ENCODE measurements around the gene CACNA1B. TPM values are rescaled to one million over a fixed set of nuclear protein-coding genes. Genes with fewer than 3 reads are reported as not detected.

CACNA1B gene
- polyA plus RNA-seq, 2 of the 4 experiments (the other 2 are of a cell fraction) = 0.03 to 0.06 TPM

GRCh38 chr9:137973829-137974416, 96.3 kb downstream of the CACNA1B start:
- no peak for DNase-seq (ENCODE audit: low read depth in 1 of 2, low spot score in 1 of 2)
- Histone ChIP-seq H3K9me3 (no peaks in the 10 kb centered on the region), H3K4me1 (no peaks in the 10 kb centered on the region), H3K27ac (no peak overlapping the region), H3K4me2 (no peak overlapping the region), H3K4me3 (no peak overlapping the region)
- ChIA-PET CTCF (no interaction called here), POLR2A (no interaction called here)
- TF ChIP-seq ELK1 (IDR thresholded peaks at IDR 0.05; ENCODE audit: low read depth, low read length) (no peak), HOXB5 (CRISPR knock-in tag; IDR thresholded peaks at IDR 0.05) (no peak), FOXS1 (CRISPR knock-in tag; IDR thresholded peaks at IDR 0.05) (no peak), TP53 (CRISPR knock-in tag; IDR thresholded peaks at IDR 0.05) (no peak), EHF (CRISPR knock-in tag; IDR thresholded peaks at IDR 0.05) (no peak), SMC3 (IDR thresholded peaks at IDR 0.05) (no peak), PHF8 (IDR thresholded peaks at IDR 0.05; ENCODE audit: borderline replicate concordance, low read depth) (no peak), REST (IDR thresholded peaks at IDR 0.05) (no peak), FOSL2 (IDR thresholded peaks at IDR 0.05) (no peak), FOSL2 (CRISPR knock-in tag; IDR thresholded peaks at IDR 0.05) (no peak)
- no peak for ATAC-seq
- no peak for FAIRE-seq
- WGBS (ENCODE audit: missing lambda C conversion rate) = 23% methylated on average over 7 of the region's 10 CpGs

GRCh38 chr9:137974746-137975526, 97.4 kb downstream of the CACNA1B start:
- WGBS (ENCODE audit: missing lambda C conversion rate) = 63% methylated on average over 14 of the region's 15 CpGs
- CTCF ChIA-PET = interaction anchor here (1.0 to 1.1 kb wide), 2 partner anchors 10 to 13 kb away, joined by 3 read pairs; no protein-coding TSS in a partner anchor

More at GRCh38 chr9:137974746-137975526, 97.4 kb downstream of the CACNA1B start:
- no peak for FAIRE-seq
- ATAC-seq = no peak
- no peak overlapping the region for H3K4me3 ChIP-seq
- no peaks in the 10 kb centered on the region for H3K4me1 ChIP-seq
- no peaks in the 10 kb centered on the region for H3K9me3 ChIP-seq
- no peak overlapping the region for H3K4me2 ChIP-seq
- DNase-seq (ENCODE audit: low read depth in 1 of 2, low spot score in 1 of 2) = no peak
- no peak overlapping the region for H3K27ac ChIP-seq
- POLR2A ChIA-PET = interaction anchor here (0.7 kb wide), 1 partner anchor 40 kb away, joined by 3 read pairs; no protein-coding TSS in a partner anchor
- TF ChIP-seq HOXB5 (CRISPR knock-in tag; IDR thresholded peaks at IDR 0.05) (no peak), MYC (IDR thresholded peaks at IDR 0.05; ENCODE audit: borderline replicate concordance, low read length) (no peak), EP300 (IDR thresholded peaks at IDR 0.05) (no peak), HOXA7 (CRISPR knock-in tag; IDR thresholded peaks at IDR 0.05) (no peak), RAD21 (conservative IDR thresholded peaks at IDR 0.05 in 1 of 2, IDR thresholded peaks at IDR 0.05 in 1 of 2) (no peak), SMC3 (IDR thresholded peaks at IDR 0.05) (no peak), JUN (IDR thresholded peaks at IDR 0.05) (no peak), TP53 (CRISPR knock-in tag; IDR thresholded peaks at IDR 0.05) (no peak), JUNB (IDR thresholded peaks at IDR 0.05) (no peak), HOXB13 (CRISPR knock-in tag; IDR thresholded peaks at IDR 0.05; ENCODE audit: low read depth) (no peak), PHF8 (IDR thresholded peaks at IDR 0.05; ENCODE audit: borderline replicate concordance, low read depth) (no peak), SREBF2 (IDR thresholded peaks at IDR 0.05) (no peak), MAZ (IDR thresholded peaks at IDR 0.05; ENCODE audit: borderline replicate concordance, low read depth, low read length) (no peak), REST (IDR thresholded peaks at IDR 0.05) (no peak), FOSB (CRISPR knock-in tag; IDR thresholded peaks at IDR 0.05) (no peak), CHD2 (IDR thresholded peaks at IDR 0.05; ENCODE audit: low read length, partially characterized antibody) (no peak), KDM5A (IDR thresholded peaks at IDR 0.05) (no peak)
